GM19395 (cell line): ENCODE data around the gene WDTC1.
"Not testable (repeated sequence)": the region's sequence is repeated elsewhere in the genome, so short reads cannot be mapped to it uniquely, and the experiment has no call there.

Experiments used
- ATAC-seq: cut with Tn5 transposase; IDR thresholded peaks from one replicate; pipeline ENCODE4 v1.9.1; 2021; ENCODE audit warnings: mild to moderate bottlenecking, moderate library complexity; ENCODE audit not compliant: unreplicated experiment

Gene WDTC1

GRCh38 chr1:27243665-27244064 is 9.2 kb downstream of the WDTC1 start:
- ATAC-seq: not testable (repeated sequence)

- ATAC-seq: no peak
These were observed 11.8 kb downstream of the WDTC1 start for GRCh38 chr1:27246194-27246593.

GRCh38 chr1:27253596-27253995 is 19.2 kb downstream of the WDTC1 start:
- ATAC-seq: no peak

GRCh38 chr1:27255136-27255535 is 20.7 kb downstream of the WDTC1 start:
- ATAC-seq: no peak

GRCh38 chr1:27257155-27257554 is 22.7 kb downstream of the WDTC1 start:
- no peak for ATAC-seq

GRCh38 chr1:27258598-27258997 is 24.2 kb downstream of the WDTC1 start:
- no peak for ATAC-seq

GRCh38 chr1:27267153-27267552 is 32.7 kb downstream of the WDTC1 start:
- no peak for ATAC-seq

GRCh38 chr1:27269276-27269675 is 34.8 kb downstream of the WDTC1 start:
- no peak for ATAC-seq

GRCh38 chr1:27274204-27274603 is 39.8 kb downstream of the WDTC1 start:
- no peak for ATAC-seq

- no peak for ATAC-seq
These were observed 41.3 kb downstream of the WDTC1 start for GRCh38 chr1:27275696-27276095.

GRCh38 chr1:27284425-27285273 is 50.2 kb downstream of the WDTC1 start:
- no peak for ATAC-seq

- ATAC-seq: no peak
These were observed 50.8 kb downstream of the WDTC1 start for GRCh38 chr1:27285274-27285660.

GRCh38 chr1:27285821-27286220 is 51.4 kb downstream of the WDTC1 start:
- not testable (repeated sequence) for ATAC-seq

GRCh38 chr1:27289125-27289524 is 54.7 kb downstream of the WDTC1 start:
- not testable (repeated sequence) for ATAC-seq

- ATAC-seq: no peak
These were observed 56.1 kb downstream of the WDTC1 start for GRCh38 chr1:27290581-27290980.

- ATAC-seq: no peak
These were observed 57.7 kb downstream of the WDTC1 start for GRCh38 chr1:27292106-27292505.

- ATAC-seq: no peak
These were observed 59.5 kb downstream of the WDTC1 start for GRCh38 chr1:27293915-27294314.

- ATAC-seq: no peak
These were observed 62.4 kb downstream of the WDTC1 start for GRCh38 chr1:27296773-27297291.

- ATAC-seq: no peak
These were observed 63.5 kb downstream of the WDTC1 start for GRCh38 chr1:27297903-27298302.

GRCh38 chr1:27298632-27299384 is 64.4 kb downstream of the WDTC1 start:
- no peak for ATAC-seq

GRCh38 chr1:27299385-27300271 is 65.2 kb downstream of the WDTC1 start:
- ATAC-seq: no peak
